ENCODE results near the gene SH2B2.

The SH2B2 gene

DNA sequence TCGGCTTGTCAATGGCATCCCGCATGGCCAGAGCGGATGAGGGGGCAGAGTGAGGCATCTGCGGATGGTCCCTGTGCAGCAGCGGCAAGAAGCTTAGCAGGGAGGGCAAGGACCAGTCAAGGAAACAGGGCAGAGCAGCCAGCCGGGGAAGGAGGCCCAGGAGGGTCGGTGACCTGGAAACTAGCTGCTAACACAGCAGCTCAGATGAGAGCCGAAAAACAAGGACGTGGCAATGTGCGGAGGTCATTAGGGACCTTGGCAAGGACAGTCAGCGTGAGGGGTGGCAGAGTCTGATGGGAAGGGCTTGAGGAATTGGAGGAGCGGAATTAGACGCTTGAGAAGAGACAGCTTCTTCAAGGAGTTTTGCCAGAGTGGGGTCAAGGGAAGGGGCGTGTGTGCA, 20.1 kb upstream of the SH2B2 start:
- DNase-seq: no peak

DNA sequence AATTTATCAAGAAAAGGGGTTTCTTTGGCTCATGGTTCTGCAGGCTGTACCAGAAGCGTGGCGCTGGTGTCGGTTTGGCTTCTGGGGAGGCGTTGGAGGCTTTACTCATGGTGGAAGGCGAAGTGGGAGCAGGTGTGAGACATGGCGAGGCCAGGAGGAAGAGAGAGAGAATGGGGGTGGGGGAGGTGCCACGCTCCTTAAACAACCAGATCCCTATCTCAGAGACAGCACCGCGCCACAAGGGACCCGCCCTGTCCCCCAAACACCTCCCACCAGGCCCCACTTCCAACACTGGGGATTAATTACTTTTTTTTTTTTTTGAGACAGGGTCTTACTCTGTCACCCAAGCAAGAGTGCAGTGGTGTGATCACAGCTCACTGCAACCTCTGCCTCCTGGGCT, 18.0 kb upstream of the SH2B2 start:
- no peak for DNase-seq

DNA sequence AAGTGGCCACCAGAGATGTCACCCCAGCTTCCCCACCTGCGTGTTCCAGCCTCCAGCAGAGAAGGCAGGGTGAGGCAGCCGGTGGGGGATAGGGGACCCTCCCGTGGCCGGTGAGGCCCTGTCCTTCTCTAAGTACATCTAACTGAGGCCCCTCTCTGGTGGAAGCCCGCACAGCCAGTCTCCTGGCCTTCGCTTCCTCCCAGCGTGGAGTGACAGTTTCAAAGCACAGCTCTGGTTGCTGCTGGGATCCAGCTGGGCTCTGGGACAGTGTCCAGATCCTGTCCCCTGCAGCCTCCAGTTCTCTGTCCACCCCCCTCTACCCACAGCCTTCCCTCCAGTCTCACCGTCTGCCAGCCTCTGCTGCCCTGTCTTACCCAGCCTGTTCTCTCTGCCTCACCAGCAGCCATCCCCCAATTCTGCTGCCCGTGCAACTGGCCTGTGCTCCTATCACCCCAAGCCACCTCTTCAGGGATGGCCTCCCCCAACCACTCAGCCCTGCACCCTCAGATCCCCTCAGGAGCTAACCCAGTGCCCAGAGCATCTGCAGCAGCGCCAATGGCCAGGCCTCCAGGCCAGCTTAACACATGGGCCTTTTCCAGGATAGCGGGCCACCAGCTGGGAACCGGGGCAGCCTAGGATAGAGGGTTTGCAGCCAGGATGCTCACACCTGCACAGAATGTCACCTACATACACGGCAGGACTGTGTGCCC, 16.3 kb upstream of the SH2B2 start:
- no peak for DNase-seq

DNA sequence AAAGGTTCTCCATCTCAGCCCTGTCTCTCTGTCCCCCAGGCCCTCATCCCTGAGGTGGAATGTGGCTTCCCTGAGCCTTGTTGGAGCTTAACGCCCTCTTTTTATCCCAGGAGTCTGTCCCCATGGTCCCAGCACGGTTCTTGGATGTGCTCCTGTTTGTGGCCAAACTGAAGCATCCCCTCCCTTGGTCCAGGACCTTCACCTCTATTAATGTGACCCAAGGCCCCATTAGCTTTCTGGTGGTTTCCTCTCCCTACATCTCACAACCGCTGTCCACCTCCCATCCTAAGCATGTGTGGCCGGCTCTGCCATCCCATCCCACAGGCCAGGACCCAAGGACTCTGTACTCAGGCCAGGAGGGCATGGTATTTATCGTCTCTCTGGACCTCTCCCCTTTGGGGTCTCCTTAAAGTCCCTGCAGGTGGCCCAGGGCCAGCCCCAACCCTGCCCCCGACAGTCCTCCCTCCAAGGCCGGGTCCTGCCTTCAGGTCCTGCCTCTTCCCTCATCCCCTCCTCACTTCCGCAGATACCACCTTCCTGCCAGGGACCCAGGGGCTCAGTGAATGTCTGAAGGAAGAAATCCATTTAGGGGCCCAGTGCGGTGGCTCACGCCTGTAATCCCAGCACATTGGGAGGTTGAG, 15.4 kb upstream of the SH2B2 start:
- DNase-seq: no peak

DNA sequence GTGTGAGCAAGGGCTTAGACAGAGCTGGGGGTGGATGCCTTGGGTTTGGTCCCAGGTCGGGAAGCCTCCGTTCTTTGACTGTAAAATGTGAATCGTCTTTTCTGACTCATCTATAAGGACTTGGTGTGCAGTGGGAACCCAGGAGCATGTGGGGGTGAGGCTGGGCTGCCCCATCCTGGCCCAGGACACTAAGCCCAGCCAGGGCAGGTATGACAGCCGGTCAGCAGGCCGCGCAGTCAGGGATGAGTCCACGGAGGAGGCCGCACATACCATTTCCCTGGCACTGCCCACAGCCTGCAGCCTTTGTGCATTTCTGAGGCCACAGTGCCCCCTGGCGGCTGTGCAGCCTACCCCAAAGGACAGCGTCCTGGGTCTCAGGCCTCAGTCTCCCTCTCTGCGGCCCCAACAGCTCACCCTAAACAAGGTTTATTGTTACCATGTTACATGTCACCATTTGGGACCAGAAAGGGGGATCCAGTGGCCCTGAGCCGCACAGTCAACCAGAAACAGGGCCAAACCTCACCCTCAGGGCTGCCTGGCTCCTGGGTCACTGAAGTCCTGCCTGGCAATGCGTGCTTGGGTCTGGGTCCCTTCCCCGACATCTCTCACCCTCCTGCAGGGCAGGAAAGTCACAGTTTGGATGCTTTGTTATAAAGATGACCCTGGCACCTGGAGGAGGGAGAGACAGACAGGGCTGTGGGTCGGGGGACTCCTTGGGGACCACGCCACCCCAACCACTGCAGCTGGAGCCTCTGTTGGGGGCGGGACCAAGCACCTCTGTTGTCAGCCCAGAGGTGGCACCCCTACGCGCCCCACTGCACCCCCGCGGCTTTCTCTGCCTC, 14.4 kb upstream of the SH2B2 start:
- DNase-seq: peak; percentile 72

DNA sequence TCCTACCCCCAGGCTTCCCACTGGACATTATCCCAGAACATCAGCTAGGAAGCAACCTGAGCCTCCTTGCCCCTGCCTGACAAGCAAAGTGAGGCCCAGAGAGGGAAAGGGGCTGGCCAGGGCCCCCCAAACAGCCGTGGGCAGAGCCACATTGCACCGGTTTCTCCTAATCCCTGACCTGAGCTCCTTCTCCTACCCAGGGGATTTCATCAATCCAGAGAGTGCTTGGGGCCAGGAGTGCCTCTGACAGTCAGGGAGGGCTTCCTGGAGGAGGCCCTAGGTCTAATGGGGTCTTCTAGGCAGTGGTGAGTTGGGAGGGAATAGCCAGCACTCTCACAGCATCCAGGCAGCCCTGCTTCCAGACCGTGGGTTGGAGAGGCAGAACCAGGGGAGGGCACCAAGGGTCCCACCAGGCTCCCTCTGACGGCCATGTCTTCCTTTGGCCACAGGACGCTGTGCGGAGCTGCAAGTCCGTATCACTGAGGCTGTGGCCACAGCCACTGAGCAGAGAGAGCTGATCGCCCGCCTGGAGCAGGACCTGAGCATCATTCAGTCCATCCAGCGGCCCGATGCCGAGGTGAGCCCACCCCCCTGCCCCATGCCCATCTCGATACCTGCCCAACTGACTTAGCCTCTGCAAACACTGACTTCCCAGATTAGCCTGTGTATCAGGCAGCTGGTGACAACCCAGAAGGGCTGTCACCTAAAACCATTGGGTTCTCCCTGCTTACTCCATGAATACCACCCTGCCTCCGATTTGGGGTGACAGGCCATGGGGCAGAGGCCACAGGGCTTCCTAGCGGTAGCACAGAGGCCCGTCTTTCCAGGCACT, 13.5 kb upstream of the SH2B2 start:
- DNase-seq: no peak

DNA sequence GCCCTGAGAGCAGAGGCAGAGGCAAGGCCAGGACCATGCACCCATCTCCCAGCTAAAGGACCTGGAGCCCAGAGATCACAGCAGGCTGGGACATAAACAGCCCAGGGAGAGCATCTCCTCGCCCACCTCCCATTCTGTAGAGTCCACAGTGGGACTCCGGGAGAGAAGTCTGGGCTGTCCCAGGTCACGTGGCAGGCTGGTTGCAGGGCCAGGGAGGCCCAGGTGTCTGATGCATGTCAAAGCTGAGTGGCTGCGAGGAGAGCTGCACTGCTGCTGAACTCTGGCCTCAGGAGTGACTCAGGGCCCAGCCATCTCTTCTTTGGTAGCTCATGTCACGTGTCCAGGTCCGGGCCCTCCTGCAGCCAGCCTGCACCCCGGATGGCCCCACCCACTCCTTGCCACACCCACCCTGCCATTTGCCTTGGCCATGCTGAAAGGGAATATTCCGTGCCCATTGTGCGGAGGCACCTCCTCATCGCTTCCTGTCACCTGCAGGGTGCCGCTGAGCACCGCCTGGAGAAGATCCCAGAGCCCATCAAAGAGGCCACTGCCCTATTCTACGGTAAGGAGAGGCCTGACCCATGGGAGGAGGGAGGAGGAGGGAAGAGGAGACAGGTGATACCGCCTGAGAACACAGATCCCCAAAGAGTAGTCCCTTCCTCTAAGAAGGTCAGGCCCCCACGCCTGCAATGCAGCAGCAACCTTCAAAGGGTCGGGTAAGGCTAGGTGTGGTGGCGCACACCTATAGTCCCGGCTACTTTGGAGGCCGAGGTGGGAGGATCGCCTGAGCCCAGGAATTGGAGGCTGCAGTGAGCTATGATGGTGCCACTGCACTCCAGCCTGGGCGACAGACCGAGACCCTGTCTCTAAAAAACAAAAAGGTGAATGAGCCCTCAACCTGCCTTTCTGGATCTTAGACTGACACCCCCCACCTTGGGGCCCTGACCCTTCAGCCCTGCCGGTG, 12.6 kb upstream of the SH2B2 start:
- peak; percentile 25 for DNase-seq

DNA sequence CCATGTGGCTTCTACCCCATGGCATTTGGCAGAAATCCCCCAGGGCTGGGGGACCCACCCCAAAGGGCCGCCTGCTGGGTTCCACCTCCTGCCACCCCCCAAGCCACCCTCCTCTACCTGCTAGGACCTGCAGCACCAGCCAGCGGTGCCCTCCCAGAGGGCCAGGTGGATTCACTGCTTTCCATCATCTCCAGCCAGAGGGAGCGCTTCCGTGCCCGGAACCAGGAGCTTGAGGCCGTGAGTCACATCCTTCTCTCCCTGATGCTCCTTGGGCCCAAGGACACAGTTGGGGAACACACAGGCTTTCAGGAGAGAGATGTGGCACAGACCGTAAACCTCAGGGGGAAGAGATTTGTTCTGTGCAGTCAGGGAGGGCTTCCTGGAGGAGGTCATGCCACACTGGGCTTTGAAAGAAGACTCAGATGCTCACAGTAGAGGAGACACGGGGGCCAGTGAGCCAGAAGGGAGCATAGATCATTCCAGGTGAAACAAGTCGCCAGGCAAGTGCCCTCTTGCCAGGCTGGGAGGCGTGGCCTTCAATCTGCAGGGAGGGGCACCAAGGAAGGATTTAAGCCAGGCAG, 11.5 kb upstream of the SH2B2 start:
- no peak for DNase-seq

DNA sequence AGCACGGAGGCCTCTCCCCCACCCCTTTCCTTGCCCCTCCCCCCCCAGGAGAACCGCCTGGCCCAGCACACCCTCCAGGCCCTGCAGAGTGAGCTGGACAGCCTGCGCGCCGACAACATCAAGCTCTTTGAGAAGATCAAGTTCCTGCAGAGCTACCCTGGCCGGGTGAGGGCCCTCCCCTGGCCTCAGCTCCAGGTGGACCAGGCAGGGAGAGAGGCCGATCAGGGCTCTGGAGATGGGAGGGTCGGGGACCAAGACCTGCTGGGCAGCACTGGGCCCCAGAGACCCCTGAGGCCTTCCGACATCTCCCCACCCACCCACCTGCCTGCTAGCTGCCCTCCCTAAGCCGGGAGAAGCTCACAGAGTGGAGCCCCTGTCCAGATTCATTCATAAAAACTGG, 8.8 kb upstream of the SH2B2 start:
- DNase-seq: no peak

DNA sequence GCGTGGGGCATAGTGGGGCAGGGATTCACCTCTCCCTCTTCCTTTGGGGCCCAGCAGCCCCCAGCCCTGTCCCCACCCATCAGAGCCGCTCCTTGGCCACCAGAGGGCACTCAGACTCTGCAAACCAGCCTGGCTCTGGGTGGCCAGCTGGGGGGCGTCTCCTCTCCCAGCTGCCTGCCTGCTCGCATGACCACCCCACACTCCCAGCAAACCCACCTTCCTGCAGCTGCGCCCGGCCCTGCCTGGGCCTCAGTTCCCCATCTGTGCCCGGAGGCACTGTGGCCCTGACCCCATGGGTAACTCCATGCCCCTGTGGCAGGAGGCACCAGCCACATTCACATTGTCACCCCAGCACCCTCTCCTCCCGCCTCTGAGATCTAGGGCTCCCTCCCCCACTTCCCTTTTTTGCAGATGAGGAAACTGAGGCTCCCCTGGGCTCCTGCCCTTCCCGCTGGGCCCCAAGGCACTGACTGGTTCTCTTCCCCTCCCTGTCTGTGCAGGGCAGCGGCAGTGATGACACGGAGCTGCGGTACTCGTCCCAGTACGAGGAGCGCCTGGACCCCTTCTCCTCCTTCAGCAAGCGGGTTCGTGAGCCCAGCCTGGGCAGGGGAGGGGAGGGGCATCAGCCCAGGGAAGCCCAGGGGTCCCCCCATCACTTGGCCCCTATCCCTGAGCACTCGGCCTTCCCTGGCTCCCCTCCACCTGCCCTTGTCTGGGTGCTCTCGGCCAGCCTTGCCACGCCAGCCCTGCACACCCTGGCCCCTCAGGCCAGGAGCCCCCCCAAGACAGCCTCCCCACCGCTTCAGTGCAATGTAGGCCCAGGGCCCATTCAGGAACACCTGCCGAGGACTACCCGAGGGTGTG, 6.9 kb upstream of the SH2B2 start:
- peak; percentile 70 for DNase-seq

DNA sequence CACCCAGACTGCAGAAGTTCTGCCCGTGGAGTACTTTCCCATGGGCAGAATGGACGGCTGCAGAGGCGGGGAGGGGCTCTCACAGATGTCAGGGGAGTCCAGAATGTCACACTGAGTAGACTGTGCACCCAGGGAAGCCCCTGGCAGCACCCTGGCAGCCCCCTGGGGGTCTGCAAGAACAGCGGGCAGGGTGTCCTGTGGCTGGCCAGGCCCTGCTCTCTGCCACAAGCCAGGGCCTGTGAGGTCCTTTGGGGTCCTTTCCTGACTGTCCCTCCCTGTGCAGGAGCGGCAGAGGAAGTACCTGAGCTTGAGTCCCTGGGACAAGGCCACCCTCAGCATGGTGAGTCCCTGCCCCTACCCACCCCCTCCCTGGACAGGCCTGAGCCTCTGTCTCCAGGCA, 6.1 kb upstream of the SH2B2 start:
- DNase-seq: no peak

DNA sequence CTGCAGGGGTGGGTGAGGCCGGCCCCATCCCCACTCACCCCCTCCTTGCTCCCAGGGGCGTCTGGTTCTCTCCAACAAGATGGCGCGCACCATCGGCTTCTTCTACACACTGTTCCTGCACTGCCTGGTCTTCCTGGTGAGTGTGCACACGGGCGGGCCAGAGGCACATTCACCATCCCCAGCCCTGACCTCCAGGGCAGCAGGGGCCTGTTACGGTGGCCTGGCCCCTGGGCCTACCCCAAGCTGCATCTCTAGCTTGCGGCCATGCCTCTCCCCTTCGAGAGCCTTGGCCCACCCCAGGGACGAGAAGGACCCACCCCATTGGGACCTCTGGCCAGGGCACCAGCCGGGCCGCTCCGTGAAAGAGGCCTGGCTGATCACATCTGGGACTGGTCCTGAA, 4.9 kb upstream of the SH2B2 start:
- DNase-seq: no peak

DNA sequence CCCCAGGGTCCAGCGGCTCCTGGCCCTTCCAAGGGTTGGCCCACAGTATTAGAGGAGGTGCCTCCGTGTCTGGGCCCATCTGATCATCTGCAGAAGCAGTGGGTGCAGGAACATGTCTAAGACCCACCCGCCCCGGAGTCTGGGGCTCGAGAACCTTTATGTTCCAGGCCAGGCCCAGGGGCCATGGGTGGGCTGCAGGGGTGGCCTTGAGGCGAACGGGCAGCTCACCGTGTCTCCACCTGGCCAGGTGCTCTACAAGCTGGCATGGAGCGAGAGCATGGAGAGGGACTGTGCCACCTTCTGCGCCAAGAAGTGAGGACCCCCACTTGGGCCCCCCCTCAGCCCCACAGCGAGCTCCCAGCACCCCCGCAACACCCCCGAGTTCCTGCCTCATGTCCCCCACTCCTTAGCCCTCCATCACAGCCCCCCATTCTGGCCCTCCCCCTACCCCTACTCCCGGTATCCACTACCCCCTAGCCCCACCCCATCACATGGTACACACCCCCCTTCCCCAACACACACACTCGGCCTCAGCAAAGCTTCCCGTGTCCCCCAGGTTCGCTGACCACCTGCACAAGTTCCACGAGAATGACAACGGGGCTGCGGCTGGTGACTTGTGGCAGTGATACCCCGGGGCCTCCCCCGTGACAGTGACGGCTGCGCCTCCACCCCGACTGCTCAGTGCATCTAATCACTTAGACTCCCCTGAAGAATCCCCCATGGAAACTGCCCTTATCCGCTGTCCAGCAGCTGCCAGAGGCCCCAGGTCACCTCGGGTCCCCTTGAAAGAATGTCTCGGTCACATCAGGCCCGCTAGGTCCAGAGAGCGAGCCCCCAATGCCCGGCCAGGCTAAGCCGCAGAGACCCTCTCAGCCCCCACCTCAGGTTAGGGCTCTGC, 4.0 kb upstream of the SH2B2 start:
- DNase-seq: no peak

DNA sequence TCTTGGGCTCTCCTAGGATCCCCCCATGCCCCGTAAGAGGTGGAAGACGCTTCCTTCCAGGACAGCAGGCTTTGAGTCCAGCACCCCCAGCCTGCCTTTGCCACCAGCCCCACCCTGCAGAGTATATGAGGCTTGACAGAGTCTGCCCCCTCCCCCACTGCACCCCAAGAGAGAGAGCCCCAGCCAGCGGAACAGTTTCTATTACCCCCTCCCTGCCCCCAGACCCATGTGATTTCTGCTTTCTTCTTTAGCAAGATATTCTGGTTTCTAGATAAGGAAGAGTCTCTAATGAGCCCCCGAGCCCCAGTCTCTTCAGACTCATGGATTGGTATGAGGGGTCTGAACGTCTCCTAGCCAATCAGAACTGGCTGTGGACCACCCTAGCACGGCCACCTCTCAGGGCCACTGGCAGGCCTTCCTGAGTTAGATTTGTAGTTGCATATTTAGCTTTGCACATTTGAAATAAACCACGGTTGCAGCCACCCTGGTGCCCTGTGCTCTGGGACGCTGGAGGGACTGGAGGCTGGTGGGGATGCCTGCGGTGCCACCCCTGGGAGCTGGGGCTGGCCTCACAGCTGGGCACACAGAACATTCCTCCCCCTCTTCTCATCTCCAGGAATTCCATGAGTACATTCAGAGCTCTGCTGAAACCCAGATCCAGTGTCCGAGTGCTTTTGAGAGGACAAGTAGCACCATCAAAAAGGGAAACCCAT, 3.0 kb upstream of the SH2B2 start:
- no peak for DNase-seq

DNA sequence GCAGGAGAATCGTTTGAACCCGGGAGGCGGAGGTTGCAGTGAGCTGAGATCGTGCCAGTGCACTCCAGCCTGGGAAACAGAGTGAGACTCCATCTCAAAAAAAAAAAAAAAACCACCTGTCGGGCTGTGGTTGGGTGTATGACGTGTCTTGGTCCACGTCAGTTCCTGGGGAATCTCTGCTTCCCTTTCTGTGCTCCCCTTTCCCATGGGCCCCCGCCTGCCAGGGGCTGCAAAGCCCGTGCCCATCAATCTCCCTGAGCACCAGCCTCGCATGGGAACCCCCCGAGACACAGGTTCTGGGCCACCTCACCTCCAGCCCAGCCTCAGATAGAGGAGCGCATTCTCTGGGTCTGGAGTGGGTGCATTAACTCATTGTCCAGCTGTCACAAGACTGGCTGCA, 2.3 kb upstream of the SH2B2 start:
- no peak for DNase-seq

DNA sequence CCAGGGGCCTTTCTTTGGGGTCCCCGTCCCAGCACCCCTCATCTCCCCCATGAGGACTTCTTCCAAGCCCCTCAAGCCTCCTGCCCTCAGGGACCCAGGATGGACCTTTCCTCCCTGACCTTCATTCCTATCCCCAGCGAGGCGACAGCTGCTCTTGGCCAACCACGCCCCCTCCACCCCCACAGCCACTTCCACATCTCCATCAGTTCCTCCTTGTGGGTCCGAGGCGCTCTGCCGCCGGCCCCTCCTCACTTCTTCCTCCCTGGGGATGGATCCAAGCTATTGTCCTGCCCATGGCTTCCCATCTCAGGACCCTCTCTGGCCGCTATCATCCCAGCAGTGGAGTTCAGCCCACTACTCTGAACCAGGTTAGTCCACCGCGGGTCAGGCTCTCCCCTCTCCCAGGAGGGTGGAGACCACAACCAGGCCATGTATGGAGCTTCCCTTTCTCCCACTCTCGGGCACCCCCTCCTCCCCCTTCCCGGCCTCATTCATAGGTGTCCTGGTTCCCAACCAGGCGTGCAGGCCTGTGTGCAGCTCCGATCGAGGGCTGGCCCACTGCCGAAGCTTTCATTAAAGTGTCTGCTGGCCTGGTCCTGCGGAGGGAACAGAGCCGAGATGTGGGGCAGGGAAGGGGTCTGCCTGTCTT, 1.7 kb upstream of the SH2B2 start:
- DNase-seq: no peak

DNA sequence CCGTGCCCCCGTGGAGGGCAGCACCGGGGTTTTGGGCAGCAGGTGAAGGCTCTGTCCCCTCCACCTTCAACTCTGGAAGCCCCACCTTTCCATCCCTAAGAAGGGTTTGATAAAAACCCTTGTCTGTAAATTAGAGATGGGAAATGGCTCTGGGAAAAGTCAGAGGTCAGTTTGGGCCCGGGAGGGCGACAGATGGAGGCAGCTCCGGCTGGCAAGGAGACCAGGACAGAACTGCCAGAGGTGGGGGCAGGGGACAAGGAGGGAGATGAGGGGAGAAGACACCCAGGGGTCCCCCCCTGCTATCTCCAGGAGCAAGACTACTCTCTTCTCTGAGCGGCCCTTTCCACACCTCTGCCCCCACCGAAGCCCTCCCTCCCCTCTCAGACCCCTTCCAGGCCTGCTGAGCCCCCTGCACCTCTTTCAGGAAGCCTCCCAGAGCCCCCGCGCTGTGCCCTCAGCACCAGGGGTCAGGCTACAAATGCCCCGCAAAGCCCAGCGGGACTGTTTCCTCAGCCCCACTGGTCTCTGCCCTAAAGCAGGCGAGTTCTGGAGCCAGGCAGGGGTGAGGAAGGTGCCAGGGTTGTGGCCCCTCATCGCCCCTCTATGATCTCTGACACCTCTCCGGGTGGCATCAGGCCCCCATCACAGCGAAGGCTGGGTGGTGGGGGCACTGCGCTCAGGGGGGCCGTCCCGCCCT, 980 bp upstream of the SH2B2 start:
- no peak for DNase-seq
